Activated T-cell treated with anti-CD3 and anti-CD28 coated beads, Interleukin-2, amount 50 U/mL, for 48 hours (primary cell): ENCODE results near the gene CLTCL1.

ENCODE experiments used
- DNase-seq, 2 experiments: peaks; one replicate each; pipeline ENCODE4 v3.0.0-alpha.2; 2020

The CLTCL1 gene

DNA sequence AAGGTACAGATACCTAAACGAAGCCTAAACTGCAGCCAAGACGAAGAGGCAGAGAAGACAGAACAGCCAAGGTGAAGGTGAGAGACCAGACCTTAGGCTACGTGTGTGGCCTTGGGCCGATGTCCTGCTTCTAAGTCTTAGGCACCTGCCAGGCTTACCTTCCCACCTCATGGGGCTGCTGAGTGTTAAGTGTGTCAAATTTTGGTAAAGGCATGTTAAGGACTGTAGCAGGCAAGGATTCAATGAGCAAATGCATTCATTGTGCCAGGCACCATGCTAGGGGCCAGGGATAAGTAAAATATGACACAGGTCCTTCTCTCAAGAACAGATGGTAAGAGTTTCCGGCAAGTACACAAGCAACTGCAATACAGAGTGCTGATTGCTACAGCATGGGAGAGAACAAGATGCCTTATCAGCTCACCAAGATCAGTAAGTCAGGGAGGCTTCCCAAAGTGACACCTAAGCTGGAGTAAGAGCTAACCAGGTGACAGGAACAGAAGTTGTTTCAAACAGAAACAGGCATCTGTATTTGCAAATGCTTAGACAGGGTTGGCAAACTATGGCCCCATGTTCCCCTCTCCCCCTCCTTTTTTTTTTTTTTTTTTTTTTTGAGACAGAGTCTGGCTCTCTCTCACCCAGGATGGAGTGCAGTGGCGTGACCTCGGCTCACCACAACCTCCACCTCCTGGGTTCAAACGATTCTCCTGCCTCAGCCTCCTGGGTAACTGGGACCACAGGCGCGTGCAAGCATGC, 46.7 kb downstream of the CLTCL1 start:
- DNase-seq, result no peak

DNA sequence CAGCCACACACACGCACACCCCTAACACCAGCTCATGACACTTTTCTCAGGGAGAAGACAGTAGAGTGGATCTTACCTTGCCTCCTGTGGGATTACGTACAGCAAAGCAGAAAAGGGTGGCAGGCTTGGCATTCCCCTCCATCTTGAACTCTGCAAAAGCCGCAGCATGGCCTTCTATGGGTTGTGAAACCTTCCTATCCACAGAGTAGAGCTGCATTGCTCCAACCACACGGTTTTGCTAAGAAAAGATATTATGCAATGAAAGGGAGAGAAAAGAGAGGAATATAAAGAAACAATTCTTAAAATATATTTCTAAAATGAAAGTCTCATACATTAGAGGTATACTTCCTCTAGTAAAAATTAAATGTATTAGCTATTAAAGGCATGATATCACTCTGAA, 48.8 kb downstream of the CLTCL1 start:
- no peak for DNase-seq

DNA sequence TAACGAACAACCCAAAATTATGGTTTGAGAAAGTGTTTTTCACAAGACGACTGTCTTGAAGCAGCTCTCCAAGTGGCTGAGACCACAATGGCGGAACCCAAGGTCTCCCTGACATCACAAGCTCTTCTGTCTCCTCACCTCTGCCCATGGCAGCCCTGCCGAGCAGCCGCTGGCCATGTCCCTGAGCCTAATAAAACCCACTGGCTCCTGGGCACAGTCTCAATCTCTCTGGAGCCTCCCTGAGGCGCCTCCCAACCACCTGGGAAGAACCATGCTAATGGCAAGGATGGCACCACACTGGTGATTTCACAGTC, 50.0 kb downstream of the CLTCL1 start:
- no peak for DNase-seq

DNA sequence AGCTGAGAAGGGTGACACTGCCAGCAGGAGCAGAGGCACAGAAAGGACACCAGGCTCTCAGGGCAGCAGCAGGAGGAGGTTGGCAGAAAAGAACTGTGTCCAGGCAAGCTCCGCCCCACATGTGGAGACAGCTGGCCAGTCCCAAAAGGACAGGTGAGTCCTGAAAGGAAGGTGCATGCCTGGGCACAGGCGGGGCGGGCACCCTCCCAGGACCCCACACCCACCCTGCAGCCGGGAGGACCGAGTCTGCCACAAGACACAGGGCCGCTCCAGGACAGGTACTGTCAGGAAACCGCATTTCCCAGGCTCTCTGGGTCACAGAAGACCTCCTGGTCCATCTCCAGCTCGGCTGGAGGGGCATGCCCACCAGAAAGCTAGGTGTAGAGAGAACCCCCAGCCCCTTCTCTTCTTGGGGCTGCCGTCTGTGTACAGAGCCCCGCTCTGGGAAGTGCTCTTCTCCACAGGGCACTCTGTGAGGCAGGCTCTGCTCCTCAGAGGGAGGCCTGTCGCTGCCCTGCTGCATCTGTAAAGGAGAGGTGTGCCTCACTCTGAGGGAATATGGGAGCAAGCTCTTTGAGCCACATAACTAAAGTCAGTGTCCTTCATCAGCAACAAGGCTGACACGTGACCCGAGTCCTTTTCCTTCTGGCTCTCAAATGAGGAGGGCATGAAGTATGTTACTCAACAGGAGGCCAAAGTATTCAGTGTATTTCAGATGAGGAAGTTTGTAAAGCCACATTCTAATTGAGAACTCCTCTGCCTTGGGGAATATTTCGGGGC, 50.5 kb downstream of the CLTCL1 start:
- DNase-seq, result no peak

DNA sequence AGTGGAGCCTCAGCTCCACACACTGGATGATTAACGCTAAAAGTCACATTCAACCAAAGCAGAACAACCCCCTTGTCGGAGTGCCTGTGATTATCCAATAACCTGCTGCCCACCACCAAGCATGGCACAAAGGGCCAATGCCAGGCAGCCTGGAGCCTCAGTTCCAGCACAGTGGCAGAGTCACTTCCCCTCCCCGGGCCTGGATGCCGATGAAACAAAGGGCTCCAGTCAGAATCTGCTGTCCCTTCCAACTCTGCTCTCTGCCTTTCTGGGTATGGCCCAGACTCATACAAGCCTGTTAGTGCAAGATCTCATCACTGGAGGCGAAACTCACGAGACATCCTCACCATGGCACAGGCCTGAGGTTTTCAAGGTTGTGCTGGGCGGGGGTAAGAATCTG, 52.1 kb downstream of the CLTCL1 start:
- DNase-seq, result no peak

DNA sequence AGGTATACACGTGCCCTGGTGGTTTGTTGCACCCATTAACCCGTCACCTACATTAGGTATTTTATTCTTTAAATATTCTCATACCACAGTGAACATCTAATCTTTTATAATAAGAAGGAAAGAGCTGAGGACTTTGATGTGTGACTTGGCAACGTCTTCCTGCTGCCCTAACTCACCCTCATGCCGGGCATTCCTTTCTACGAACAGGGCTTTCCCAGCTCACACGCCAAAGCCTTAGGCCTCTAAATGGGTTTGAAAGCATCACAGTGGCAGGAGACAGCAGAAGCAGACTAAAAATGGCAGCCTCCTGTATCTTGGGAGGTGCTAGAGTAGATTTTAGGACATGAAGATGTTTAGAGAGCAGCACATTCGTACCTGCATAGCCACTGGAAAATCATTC, 52.6 kb downstream of the CLTCL1 start:
- no peak for DNase-seq

DNA sequence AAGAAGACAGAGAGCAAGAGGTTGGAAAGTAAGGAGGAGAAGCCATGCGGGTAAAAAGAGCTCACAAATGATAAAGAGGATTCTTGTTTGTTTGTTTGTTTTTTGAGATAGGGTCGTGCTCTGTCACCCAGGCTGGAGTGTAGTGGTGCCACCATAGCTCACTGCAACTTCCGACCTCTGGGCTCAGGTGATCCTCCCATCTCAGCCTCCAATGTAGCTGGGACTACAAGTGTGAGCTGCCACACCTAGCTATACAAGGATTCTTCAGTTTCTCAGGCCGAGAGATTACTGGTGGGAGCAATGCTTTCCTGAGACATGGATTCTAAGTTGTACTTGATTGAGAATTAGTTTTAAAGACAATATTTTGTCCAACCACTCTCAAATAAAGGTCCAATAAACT, 55.6 kb downstream of the CLTCL1 start:
- DNase-seq, result no peak

DNA sequence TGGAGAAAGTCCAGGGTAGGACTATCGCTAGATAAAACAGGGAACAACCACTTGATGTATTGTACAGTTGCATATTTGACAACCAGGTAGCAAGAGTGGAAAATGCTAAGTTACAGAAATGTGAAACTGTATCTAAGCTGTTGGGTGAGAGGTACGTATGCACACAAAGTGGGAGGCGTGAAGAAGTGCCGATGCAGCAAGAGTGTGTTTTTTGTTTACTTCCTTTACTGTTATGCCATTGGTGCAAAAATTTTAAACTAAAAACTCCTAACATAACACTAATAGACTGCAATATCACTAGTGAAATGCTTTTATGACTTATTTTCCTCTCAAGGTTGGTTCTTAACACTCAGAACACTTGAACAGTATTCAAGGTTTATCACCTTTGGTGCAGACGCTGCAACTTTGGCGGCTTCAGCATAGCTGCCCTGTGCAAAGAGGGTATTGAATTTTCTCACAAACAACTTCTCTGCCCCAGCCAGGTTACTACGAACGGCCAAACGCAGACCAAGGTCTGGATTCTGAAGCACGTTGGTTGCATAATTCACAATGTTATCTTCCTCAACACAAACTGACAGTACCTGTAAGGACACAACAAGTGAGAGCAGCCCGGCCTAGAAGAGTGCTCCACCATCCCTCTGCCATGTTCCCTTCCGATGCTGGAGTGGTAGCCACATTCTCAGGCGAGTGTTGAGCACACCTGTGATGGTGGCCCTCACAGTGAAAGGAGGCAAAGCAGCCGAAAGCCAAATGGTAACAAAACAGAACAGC, 57.2 kb downstream of the CLTCL1 start:
- no peak for DNase-seq

DNA sequence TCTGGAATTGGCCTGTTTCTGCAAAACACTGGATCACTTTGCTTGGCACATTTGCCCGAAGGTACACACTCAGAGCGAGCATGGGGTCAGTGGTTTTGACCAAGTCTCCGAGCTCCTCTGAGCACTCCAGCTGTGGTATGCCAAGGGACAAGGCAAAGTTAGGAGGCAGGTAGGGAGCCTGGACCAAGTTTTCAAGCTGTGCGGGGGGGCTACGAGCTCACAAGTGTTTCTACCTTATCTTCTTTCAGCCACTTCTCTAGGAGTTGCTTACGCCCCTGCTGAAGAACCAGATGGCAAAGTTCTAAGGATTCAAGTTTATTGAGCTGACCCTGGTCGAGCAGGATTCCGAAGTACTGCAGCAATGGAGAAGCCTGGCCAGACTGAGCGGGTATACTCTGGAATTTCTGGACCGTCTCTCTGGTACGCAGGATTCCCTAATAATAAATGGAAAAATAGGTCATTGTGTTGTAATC, 58.3 kb downstream of the CLTCL1 start:
- DNase-seq, result no peak

DNA sequence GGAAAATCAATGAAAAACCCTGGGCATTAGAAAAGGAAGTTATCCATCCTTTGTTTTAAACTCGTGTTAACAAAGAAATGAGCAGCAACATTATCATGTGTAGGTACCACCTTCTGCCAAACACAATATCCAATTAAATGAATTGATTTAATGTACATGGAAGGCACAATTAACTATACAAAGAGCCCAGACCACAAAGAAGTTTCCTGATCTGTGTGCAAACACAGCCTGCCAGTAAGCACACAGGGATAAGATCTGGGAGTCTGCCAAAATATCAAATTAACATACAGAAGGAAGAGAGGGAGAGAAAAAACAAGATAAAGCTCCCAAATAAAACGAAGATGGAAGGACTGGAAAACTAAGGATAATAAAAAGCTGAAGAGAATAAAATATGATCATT, 58.9 kb downstream of the CLTCL1 start:
- no peak for DNase-seq

DNA sequence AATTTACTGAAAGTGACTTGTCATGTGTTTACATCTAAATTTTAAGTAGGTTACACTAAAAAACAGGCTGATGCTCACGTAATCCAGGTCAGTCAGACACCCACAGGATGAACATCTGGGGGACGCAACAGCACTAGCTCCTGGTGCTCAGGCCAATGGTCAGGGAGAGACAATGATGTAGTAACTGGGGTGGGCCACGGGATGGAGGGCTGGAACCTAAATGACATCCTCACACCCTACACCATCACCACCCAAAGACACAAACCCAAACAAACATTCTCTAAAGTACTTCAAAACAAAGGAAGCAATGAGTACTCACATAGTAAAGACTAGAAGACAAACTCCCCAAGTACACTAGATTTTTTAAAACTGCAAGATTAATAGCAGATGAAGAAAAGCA, 59.5 kb downstream of the CLTCL1 start:
- DNase-seq, result no peak

DNA sequence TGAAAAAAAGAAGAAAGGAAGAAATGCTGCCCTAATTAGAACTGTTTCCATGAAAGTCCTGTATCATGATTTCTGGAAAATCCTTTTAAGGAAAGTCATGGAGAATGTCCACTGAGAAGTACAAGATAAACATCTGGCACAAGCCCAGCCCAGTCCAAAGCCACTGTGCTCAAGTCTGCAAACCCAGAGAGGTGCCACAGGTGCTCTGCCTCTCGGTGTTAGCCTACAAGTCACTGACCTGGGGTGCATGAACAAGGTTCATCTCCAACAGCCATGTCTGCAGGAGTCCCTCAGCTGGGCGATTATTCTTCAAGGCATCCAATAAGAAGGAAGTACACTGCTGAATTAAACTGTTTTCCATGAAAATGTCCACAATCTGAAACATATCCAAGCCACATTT, 61.9 kb downstream of the CLTCL1 start:
- no peak for DNase-seq

DNA sequence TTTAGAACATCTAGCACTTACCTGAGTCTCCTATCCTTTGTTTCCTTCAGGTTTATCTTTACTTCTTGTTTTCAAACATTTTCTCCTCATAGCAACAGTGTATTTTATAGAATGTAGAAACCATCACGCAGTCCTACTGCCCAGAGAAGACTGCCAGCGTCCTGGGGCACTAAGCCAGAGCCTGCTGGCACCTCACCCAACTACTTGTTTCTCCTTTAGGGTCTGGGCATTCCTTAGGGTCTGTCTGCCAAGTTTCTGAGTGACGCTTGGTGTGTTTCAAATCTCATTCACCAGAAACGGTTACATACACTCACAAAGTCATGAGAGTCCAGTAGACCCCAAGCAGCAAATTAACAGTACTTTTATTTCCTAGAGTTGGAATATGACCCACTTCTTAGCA, 63.3 kb downstream of the CLTCL1 start:
- DNase-seq, result no peak

DNA sequence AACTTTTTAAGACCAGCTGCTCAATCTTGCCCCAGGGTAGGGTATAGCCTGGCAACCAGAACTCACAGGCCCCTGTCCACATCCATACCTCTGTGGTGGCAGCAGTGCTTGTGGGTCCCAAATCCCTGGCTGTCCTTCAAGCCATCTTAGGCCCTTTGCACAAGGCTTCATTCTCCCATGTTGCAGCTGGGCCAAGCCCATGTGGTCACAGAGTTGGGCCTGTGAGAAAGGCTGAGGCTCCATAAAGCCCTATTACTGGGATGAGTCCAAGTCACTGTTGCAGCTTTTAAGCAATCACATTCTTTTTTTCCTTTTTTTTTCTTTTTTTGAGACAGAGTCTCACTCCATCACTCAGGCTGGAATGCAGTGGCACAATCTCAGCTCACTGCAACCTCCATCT, 65.1 kb downstream of the CLTCL1 start:
- no peak for DNase-seq

DNA sequence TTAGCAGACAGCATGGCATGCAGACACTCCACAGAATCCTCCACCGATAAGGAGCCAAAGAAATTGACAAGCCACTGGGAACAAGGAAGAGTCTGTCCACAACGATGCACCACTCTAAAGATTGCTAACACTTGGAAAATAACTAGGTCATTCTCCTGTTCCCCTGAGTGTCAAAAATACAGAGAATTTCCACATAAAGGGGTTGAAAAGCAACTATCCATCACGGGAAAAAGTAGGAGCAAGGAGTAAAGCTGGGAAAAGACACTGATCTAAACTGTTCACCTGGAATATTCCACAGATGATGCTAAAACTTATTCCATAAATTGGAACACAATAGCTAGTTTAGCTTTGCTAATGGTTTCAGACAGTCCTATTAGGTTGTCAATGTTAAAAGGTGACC, 66.0 kb downstream of the CLTCL1 start:
- no peak for DNase-seq

DNA sequence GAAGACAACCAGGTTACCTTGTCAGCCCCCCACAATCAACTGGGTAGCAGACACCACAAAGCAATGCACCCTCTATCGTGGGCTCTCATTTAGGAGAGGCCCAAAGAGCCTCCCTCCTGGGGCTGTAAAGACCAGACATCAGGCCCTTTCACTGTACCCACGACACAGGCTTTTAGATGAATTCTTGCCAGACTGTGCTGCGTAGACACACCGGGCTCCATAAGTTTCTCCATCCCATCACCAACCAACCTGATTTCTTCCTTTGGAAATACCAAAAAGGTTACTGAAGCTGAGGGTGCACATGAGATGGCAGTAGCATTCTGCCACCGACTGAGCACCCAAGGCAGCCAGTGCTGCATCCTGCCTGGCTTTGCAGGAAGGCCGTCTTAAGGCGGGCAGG, 66.5 kb downstream of the CLTCL1 start:
- DNase-seq, result no peak

DNA sequence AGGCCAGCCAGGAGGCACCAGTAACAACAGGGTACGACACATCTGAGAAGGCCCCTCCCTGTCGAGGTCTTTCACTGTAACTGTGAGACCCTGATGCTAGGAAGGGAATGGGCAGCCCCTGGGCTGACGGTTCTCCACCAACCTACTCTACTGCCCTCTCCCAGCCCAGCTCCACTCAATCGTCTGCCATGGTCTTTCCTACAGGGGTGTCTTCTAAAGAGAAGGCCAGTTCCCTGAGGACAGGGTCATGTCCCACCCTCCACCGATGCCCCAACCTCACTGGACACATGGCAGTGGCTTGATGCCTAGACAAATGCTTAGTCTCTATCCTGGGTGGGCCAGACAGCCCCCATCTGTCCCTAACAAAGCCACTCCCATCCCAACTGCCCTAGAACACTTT, 67.0 kb downstream of the CLTCL1 start:
- no peak for DNase-seq

DNA sequence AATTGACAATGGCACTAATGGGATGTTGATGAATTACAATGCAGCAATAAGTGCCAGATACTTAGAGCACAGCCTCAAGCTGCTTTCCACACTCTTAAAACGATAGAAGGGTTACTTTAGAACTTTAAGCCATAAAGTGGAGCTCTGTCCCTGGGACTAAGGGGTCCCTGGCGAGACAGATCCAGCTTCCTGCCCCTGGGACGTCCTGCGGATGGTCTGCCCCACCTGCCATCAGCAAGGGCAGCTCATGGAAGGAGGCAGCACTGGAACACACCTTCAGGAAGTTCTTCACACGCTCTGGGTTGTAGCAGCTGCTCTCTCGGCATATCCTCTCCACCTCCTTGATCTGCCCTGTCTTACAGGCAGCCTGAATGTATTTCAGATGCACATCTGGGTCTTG, 67.9 kb downstream of the CLTCL1 start:
- DNase-seq, result no peak

DNA sequence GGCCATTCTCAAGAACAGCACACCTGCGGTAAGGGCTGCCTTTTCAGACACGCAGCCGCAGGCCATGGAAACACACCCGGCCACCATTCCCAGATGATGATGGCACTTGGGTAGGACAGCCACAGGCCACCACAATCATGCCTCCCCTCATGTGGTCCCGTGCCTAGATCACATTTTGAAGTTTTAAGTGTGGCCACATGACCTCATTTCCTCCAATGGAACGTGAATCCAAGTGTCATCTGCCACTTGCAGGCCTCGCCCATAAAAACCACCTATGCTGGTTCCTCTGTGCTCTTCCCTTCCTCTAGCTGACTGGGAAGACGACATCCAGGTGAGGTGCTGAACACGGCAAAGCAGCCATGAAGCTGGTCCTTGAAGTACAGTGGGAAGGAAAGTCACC, 68.4 kb downstream of the CLTCL1 start:
- DNase-seq, result no peak

DNA sequence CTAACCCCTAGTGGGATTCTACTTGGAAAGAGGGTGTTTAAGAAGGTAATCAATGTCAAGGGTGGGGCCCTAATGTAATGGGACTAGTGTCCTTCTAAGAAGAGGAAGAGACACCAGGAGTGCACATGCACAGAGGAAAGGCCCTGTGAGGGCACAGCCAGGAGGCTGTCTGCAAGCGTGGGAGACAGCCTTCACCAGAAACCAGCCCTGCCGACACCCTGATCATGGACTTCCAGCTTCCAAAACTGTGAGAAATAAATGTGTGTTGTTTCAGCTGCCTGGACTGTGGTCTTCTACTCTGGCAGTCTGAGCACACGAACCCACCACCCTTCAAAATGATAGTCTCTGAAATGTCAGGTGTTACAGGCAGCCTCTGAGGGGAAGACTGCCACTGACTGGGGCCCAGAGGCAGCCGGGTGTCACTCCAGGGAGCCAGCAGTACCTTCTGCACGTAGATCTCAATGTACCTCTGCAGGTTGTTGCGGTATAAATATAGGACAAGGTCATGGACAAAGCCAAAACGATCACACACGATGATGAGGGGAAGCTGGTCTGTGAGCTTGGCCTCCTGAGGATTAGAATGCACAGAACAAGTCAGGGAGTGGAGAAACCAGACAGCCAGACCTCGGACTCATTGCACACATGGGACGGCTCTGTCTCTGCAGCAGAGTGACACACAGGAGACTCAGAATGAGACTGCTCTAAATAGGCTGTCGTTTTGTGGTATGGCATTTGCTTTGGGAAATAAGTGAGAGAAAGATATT, 69.1 kb downstream of the CLTCL1 start:
- DNase-seq, result no peak

DNA sequence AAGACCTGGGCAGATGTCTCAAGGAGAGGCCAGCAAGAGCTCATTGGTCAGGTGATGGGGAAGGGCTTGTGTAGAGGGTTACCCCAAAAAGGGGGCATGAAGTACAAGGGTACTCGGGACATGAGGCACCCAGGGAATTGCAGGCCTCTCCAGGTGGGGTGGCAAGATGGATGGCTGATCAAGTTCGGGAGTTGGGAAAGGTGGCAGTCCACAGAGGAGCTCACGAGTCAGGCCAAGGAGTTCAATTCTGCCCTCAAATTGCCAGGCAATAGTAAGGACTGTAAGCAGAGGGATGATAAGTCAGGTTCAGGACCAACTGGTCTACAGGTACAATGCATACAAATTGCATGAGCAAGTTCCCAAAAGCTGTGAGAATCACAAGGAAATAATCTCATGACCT, 70.7 kb downstream of the CLTCL1 start:
- no peak for DNase-seq

DNA sequence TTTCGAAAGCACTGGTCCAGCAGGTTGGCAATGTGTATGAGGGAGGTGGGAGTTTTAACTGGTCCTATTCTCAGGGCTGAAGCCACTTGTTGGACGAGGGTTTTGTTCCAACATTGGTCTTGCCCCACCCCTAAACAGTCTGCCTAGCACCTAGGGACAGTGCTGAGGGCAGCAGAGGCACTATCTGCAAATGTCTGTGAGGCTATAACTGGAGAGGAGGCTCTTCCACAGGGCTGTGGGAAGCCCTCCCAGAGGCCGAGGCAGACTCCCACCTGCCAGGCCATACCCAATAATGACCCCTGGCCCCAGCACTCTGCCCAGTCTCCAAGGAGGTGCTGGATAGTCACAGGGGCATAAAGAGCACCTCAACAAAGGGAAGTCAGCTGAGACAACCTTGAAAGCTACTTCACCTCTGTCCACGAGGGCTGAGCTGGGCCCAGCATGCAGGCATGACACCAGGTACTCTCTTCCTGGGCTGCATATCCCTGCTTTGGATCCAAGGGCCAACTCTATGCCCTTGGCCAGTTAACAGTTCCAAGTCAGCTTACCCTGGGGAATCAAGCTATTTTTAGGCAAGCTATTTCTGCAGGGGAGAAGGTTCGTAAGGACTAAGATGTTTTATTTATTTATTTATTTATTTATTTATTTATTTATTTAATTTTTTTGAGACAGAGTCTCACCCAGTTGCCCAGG, 72.8 kb downstream of the CLTCL1 start:
- no peak for DNase-seq

DNA sequence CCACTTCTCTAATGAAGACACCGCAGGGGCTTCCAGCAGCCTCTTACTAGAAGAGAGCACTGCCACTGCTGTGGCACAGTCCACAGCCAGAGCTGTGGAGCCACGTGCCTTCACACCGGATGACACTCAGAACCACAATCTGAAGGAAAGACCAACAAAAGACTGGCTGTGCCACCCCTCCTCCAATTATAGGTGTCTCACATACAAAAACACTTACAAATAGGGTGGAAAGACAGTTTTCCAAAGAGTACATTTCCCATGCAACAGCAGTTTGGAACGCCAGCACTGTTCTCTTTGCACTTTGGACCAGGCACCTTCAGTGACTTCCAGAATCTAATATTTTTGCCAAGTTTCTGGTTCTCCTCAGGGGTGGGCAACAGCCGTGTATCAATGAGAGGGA, 74.9 kb downstream of the CLTCL1 start:
- no peak for DNase-seq
